Measurements from ENCODE around the gene NUAK2. TPM values are rescaled to one million over a fixed set of nuclear protein-coding genes. Genes with fewer than 3 reads are reported as not detected.

NUAK2 gene
- total RNA-seq, 2 donors from 2014 or later: 11.2 to 20.8 TPM

DNA sequence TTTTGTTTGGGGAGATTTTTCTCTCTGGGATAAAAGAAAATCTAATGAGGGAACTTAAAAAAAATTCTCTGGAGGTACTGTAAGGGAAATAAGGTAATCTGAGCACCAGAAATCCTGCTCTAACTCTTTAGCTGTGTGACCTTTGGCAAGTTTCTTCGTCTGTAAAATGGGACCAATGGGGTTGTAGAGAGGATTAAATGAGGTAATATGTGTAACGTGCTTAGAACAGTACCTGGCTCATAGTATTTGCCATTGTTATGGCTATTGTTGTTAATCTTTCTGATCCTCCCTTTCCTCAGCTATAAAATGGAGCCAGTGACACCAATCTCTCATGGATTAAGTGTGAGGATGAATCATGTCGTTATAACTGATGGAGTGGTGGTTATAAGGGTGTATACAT lies 36.0 kb upstream of the NUAK2 start:
- H3K27ac ChIP-seq: no peak overlapping the region
- no peak for ATAC-seq

GRCh38 chr1:205356440-205357139 lies 35.0 kb upstream of the NUAK2 start, which contains the start of gene KLHDC8A:
Gene KLHDC8A, minus strand, starts transcription at chr1:205356922. Its CDS starts 13,318 bp downstream, at chr1:205343604.
- no peak for ATAC-seq
- intact Hi-C loops (cut with DNase I): no loop called here

More for the DNA sequence above, 36.0 kb upstream of the NUAK2 start:
- H3K4me1 ChIP-seq: peaks cover 32% of the 10 kb centered on the region
- no peaks in the 10 kb centered on the region for H3K36me3 ChIP-seq (replicated peaks in 1 of 2; ENCODE audit: insufficient read depth in 1 of 2, low read depth in 2 of 2)
- intact Hi-C loops (cut with DNase I): no loop called here
- DNase-seq: no peak
- no peak for TF ChIP-seq POLR2A (IDR thresholded peaks at IDR 0.05)
- TF ChIP-seq, protein P1, sequence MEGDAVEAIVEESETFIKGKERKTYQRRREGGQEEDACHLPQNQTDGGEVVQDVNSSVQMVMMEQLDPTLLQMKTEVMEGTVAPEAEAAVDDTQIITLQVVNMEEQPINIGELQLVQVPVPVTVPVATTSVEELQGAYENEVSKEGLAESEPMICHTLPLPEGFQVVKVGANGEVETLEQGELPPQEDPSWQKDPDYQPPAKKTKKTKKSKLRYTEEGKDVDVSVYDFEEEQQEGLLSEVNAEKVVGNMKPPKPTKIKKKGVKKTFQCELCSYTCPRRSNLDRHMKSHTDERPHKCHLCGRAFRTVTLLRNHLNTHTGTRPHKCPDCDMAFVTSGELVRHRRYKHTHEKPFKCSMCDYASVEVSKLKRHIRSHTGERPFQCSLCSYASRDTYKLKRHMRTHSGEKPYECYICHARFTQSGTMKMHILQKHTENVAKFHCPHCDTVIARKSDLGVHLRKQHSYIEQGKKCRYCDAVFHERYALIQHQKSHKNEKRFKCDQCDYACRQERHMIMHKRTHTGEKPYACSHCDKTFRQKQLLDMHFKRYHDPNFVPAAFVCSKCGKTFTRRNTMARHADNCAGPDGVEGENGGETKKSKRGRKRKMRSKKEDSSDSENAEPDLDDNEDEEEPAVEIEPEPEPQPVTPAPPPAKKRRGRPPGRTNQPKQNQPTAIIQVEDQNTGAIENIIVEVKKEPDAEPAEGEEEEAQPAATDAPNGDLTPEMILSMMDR (IDR thresholded peaks at IDR 0.05): no peak
- H3K4me3 ChIP-seq: no peak overlapping the region
- H3K27me3 ChIP-seq: no peaks in the 10 kb centered on the region
- WGBS, 2 donors: 86 to 89% methylated on average over 3 of the region's 3 CpGs
- no peaks in the 10 kb centered on the region for H3K9me3 ChIP-seq

DNA sequence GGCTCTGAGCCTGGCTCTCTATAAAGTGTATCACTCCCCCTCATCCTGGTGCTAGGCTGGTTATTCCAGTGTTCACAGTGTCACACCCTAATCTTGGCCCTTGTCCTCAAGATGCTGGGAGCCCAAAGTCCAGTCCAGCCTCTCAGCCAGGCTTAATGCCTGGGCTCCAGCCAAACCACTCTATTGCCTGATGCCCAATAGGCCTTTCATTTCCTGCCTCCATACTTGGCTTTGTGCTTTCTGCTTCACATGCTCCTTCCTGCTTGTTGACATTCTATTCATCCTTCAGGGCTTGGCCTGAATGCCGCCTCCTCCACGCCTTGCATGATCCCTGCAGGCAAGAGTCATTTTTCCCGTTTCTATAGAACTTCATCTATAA lies 33.5 kb upstream of the NUAK2 start:
- peak overlapping the region in 1 of 4 donors; percentile 17 for H3K27ac ChIP-seq
- H3K4me1 ChIP-seq: peaks cover 27% of the 10 kb centered on the region
- DNase-seq (peak; percentile 46 to 83 (median 68)), ATAC-seq (peak; percentile 73)
- 77 to 84% methylated on average over 3 of the region's 3 CpGs for WGBS, 2 donors
- no peak for TF ChIP-seq POLR2A (IDR thresholded peaks at IDR 0.05)
- TF ChIP-seq, protein P1 (IDR thresholded peaks at IDR 0.05): no peak
- H3K36me3 ChIP-seq (replicated peaks in 1 of 2; ENCODE audit: insufficient read depth in 1 of 2, low read depth in 2 of 2): no peaks in the 10 kb centered on the region
- H3K27me3 ChIP-seq: no peaks in the 10 kb centered on the region
- intact Hi-C loops (cut with DNase I): no loop called here
- H3K9me3 ChIP-seq: no peaks in the 10 kb centered on the region
- no peak overlapping the region for H3K4me3 ChIP-seq

More at GRCh38 chr1:205356440-205357139, 35.0 kb upstream of the NUAK2 start, which contains the start of gene KLHDC8A:
- Histone ChIP-seq H3K4me1 (peaks cover 30% of the 10 kb centered on the region), H3K27me3 (no peaks in the 10 kb centered on the region), H3K9me3 (no peaks in the 10 kb centered on the region), H3K27ac (no peak within 1 kb of the TSS), H3K4me3 (no peak within 1 kb of the TSS), H3K36me3 (replicated peaks in 1 of 2; ENCODE audit: insufficient read depth in 1 of 2, low read depth in 2 of 2) (no peaks in the 10 kb centered on the region)
- TF ChIP-seq, protein P1 (IDR thresholded peaks at IDR 0.05): no peak
- TF ChIP-seq POLR2A (IDR thresholded peaks at IDR 0.05): no peak
- DNase-seq: no peak
- 81 to 93% methylated on average over 17 to 20 of the region's 20 CpGs for WGBS, 2 donors

DNA sequence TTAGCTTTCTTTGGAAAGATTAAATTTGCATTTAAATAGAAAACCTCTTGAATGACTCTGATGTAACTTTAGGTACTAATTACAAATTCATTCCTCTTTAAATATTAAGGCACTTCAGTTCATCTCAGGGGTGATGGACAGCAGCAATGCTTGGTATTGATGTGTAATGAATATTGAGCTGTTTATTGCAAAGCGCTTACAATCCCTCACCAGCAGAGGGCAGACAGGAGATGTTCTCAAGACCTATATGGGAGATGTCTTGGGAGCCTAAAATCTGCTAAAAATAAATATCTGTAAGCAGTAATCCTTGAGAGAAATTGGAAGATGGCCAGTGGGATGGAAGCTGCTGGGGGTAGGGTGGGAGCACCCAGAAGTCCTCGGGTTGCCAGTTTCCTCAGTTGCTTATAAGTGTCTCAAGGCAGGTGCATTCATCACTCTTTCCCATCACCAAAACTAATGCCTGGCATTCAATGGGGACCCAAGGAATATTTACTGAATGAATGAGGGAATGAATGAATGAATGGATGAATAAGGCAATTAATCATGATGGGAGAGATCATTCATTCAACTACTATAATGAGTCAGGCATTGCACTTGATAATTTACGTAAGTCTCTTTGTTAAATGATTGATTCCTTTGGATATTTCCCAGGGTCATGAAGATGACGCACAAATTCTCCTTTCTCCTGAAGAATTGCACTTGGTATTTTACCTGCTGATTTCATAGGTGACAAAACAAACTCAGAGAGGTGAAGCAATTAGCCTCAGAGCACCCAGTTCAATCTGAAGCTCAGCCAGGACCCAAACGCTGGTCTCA lies 32.9 kb upstream of the NUAK2 start:
- H3K27ac ChIP-seq: peak overlapping the region in 1 of 4 donors; percentile 17
- intact Hi-C loops (cut with DNase I): no loop called here
- 18 to 22% methylated on average over 5 of the region's 5 CpGs for WGBS, 2 donors

More for the DNA sequence above, 32.9 kb upstream of the NUAK2 start:
- H3K27me3 ChIP-seq: no peaks in the 10 kb centered on the region
- ATAC-seq (peak; percentile 66), DNase-seq (peak; percentile 68 to 81 (median 75))
- H3K4me1 ChIP-seq: peaks cover 21% of the 10 kb centered on the region
- H3K4me3 ChIP-seq: no peak overlapping the region
- TF ChIP-seq, protein P1 (IDR thresholded peaks at IDR 0.05): peak; percentile 60 to 79 (median 78)
- no peak for TF ChIP-seq POLR2A (IDR thresholded peaks at IDR 0.05)
- H3K36me3 ChIP-seq (replicated peaks in 1 of 2; ENCODE audit: insufficient read depth in 1 of 2, low read depth in 2 of 2): no peaks in the 10 kb centered on the region
- H3K9me3 ChIP-seq: no peaks in the 10 kb centered on the region

All from body of pancreas (tissue), 4 donors.